NCI-H526 (cell line): Measurements from ENCODE around the gene EXOSC7.

Experiments used
- DNase-seq, 2 experiments: peaks; one replicate each; lab custom pipeline; 2025; lab: John Stamatoyannopoulos, UW

Gene EXOSC7

DNA sequence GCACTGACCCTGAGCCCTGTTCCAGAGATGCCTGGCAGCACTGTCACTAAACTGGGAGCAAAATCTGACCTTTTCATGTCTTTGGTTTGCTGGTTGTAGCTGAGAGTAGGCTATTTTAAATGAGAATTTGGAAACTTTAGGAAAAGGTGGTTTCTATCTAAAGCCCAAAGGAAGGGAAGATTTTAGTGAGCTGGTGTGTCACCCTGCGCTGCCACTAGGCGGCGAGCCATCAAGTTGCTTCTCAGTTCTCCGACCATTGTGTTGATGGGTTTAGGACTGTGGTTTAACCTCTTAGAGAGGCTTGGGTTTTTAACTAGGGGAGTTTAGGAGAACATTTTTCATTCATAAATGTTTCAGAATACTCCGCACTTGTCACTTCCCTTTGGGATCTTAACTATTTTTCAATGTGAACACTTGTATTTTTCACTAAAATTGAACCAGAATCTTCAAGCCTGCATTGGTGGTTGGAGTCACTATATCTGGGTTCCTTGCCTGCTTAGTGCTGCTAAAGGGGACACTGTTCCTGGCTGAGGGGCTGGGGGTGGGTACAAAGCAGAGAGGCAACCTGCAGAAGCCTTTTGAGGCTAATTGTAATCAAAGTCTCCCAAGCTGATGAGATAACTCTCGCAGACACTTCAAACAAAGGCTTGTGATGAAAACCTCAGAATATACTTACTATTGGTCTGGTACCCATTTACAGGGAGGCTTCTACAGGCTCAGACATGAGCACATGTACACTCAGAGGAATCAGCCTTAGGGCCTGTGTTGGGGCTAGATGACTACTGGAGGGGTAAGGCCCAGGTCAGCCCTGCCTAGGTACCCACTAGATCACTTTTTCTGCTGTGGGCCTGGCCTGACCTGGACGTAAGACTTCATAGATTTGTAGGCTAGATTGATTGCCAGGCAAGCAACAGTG, 16.8 kb downstream of the EXOSC7 start:
- peak in 1 of 2 experiments; percentile 6 for DNase-seq

GRCh38 chr3:44993471-44994205, 17.6 kb downstream of the EXOSC7 start:
- no peak for DNase-seq

DNA sequence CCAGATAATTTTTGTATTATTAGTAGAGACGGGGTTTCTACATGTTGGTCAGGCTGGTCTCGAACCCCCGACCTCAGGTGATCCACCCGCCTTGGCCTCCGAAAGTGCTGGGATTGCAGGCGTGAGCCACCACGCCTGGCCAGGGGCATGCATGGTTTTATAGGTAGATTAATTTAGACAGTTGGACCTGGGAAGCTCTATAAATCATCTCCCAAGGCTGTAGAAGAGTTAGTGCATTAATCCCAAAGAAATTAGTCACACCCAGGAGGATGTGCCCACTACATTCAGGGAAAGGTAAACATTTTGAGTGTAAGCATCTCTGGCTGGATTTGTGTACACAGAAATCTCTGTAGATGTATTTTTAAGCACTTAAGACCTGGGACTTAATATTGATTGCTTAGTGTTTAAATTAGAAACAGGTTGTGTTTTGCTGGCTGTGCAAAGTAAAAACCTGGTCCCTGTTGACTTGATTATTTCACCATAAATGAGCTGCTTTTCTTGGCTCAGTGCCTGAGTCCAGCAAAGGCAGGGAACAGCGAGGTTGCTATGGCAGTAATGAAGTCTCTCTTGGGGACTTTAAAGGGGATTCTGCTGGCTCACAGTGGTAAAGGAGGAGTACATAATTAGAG, 19.2 kb downstream of the EXOSC7 start:
- no peak for DNase-seq

GRCh38 chr3:44996556-44996969, 20.5 kb downstream of the EXOSC7 start:
- no peak for DNase-seq

DNA sequence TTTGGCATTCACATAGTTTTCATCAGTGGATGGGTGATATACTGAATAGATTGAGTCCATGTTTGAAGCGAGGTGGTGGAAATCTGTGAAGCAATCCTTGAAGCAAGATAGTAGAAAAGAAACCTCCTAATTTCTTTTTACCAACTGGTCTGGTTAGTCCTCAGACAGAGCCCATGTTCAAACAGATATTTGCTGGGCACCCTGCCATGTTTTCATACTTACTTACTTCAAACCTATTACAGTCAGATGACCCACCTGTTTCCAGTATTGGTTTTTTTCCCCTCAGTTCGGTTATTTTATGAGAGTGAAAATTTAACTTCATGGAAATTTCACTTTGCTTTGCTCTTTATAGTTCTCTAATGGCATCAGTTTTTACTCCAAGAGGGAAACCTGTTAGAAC, 23.7 kb downstream of the EXOSC7 start:
- DNase-seq, result no peak

DNA sequence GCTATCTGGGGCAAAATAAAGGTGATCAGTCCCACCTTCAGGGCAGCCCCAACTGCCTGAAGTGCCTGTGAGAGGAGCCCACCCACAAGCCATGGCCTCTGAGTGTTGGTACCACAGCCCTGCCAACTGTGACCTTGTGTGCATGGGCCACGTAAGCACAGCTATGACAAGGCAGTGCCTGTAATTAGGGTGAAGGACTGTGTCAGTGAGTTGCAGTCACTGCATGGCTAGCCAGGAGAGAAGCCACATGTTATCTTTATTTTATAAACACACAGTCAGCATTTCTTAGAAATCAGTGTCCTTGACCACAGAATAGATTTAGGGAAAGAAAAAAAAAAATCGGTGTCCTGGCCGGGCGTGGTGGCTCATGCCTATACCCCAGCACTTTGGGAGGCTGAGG, 24.8 kb downstream of the EXOSC7 start:
- DNase-seq, result no peak

DNA sequence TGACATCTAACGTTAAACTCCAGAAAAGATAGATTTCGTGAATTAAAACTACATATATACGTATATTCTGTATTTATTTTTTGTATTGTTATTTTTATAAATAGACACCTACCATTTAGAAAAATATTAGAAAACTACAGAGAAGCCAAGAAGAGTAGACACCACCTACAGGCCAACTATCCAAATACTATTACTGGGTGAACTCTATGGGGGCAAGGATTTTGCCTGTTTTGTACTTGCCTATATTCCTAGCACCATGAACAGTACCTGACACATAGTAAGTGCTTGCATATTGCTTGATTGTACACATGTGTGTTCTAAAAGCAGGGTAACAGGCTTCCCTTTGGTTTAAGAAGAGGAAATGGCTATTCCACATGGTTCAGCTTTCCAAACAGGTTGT, 25.7 kb downstream of the EXOSC7 start:
- no peak for DNase-seq

DNA sequence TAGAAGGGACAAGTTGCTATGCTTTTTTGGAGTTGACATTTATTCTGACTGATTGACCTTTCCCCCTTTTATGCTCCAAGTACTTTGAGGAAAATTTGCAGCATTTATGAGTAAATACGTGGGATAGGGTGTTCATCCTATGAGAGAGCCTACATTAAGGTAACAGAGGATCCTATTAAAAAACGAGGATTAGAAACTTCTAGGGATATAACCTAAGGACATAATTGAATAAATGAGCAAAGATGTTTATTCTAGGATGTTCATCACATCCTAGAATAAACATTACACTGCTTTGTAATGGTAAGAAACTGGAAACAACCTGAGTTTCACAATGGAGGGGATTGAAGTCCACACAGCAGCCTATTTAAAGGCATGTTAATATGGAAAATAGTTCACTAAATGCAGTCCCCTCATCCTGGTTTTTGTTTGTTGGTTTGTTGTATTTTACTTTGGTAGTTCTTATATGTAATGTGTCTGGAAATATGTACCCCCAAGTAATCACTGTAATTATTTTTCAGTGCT, 26.2 kb downstream of the EXOSC7 start:
- no peak for DNase-seq

DNA sequence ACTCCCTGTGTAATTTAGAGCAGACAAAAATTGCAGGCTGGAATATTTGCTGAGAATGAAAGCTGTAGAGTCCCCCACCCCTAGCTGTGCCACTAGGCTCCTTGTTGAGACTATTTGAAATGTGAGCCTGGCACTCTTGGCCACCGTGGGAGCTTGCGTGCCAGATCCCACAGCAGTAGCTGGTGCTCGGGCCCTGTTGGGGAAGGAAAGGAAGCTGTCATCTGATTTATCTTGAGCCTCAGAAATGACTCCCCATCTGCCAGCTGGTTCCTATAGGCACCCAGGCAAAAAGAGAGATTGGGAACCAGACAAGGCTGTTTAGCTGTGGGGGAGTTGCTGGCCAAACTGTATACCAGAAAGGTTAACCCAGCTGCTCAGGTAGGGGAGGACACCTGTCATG, 26.7 kb downstream of the EXOSC7 start:
- DNase-seq, result no peak

- no peak for DNase-seq
These were observed 27.4 kb downstream of the EXOSC7 start for GRCh38 chr3:45003406-45003805.

DNA sequence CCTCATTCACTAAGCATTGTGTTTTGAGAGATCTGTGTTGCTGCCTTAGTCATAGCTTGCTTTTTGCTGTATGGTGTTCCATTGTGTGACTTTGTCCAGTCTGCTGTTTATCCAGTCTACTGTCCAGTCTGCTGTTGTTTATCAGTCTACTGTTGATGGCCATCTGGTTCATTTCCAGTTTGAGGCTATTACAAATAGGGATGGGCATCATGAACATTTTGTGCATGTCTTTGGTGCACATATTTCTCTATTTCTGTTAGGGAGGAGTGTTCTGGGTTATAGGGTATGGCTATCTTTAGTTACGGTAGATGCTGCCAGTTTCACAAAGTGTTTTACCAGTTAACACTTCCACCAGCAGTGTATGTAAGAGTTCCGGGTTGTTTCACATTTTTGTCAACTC, 27.8 kb downstream of the EXOSC7 start:
- no peak for DNase-seq

GRCh38 chr3:45007091-45007490, 31.0 kb downstream of the EXOSC7 start:
- no peak for DNase-seq

GRCh38 chr3:45008117-45008516, 32.1 kb downstream of the EXOSC7 start:
- DNase-seq, result no peak

- no peak for DNase-seq
These were observed 33.8 kb downstream of the EXOSC7 start for GRCh38 chr3:45009868-45010267.

- no peak for DNase-seq
These were observed 34.8 kb downstream of the EXOSC7 start for GRCh38 chr3:45010811-45011333.

GRCh38 chr3:45011756-45012508, 35.9 kb downstream of the EXOSC7 start:
- no peak for DNase-seq

DNA sequence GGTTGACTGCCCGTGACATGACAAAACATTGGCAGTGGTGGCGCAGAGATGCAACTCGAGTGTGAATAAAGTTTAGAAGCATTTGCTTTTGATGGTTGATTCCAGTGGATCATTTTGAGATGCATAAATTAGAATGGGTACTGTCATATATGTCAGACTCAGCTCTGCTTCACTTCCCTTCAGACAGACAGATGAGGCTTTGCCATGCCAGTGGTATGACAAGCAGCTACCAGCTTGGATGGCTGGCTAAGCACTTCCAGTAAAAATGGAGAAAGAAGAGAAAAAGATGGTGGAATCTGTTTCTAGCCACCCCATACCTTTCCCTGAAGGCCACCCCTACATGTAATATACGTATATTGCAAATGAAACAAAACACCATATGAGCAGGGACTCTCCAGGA, 36.5 kb downstream of the EXOSC7 start:
- no peak for DNase-seq

- DNase-seq, result no peak
These were observed 40.9 kb downstream of the EXOSC7 start for GRCh38 chr3:45016916-45017315.

GRCh38 chr3:45017821-45018220, 41.8 kb downstream of the EXOSC7 start:
- no peak for DNase-seq

DNA sequence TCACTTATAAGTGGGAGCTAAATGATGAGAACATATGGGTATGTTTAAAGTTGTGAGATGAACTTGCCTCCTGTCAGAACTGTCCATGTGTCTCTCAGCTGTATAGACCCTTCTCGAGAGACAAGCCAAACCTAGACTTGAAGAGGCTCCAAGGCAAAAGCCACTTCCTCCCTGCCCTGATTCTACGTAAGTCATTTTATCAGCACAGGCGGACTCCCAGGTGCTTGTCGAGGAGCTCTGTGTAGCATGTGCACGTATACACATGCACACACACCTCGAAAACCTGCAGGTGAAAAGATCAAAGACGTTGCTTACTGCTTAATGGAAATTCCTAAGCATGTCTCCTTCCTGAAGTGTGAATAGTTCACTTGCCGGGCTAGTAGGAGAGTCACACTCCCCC, 44.5 kb downstream of the EXOSC7 start:
- DNase-seq, result no peak

DNA sequence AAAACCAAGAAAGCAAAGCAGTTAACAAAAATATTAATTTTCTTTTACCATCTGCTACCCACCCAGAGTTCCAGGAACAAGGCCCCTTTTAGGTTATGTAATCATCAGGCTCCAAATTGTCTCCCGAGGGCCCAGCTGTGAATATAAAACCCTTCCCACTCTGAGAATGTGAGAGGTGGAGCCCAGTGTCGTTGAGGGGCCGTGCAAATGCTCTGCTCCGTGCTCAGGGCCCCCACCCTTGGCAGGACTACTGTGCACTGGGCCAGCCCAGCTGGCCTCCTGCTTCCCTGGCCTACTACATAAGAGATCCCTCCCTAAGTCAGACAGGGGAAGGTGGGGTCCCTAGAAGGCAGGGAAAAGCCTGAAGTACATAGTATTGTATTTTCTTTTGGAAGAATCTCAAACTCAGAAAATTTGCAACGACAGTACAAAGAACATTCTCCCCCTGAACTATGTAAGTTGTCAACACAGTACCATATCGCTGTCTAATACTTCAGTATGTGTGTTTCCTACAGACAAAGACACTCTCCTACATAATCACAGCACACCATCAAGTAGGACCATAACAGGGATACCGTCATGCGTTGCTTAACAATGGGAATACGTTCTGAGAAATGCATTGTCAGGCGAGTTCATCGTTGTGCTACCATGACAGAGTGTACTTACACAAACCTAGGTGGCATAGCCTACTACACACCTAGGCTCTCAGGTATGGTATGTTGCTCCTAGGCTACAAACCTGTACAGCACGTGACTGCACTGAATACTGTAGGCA, 45.7 kb downstream of the EXOSC7 start:
- DNase-seq, result no peak
